ENCODE results near the gene DAAM2.

Gene DAAM2

DNA sequence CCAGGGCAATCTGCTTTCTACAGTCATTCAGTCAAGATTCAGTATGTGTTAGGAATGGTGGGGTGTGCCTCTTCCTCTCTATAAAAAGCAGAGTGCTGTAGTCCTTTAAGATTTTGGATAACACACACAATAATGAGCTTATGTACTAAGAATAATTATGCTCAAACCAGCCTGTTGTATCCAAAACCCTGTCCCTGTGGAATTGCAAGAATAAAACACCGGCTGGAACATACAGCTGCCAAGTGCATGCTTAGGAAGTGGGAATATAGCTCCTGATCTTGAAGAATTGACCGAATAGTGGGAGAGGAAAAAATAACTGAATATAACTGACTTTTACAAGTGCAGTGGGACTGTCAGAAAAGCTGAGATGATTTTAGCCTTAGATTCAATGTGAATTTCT lies 143.1 kb downstream of the DAAM2 start:
- Histone ChIP-seq H4K20me1 (ENCODE audit: insufficient read depth, low read length, poor library complexity, severe bottlenecking) (no peaks in the 10 kb centered on the region), H3K79me2 (ENCODE audit: insufficient read depth, low read length) (no peaks in the 10 kb centered on the region), H2AFZ (ENCODE audit: low read length) (no peak overlapping the region), H3K9ac (ENCODE audit: low read depth, low read length, poor library complexity, severe bottlenecking) (no peak overlapping the region), H3K4me1 (ENCODE audit: insufficient read depth, low read length, poor library complexity, severe bottlenecking) (no peaks in the 10 kb centered on the region), H3K27me3 (ENCODE audit: insufficient read depth, low read length, poor library complexity, severe bottlenecking) (no peaks in the 10 kb centered on the region), H3K36me3 (ENCODE audit: insufficient read depth, low read length) (no peaks in the 10 kb centered on the region), H3F3A (ENCODE audit: low read depth) (no peaks in the 10 kb centered on the region), H3K4me3 (ENCODE audit: low read length, poor library complexity, severe bottlenecking) (no peak overlapping the region), H3K4me2 (ENCODE audit: low read depth, low read length, poor library complexity, severe bottlenecking) (no peak overlapping the region), H3K9me3 (ENCODE audit: insufficient read depth, low read depth, low read length) (no peaks in the 10 kb centered on the region), H3K9me2 (replicated peaks; ENCODE audit: low read depth, low read length) (no peaks in the 10 kb centered on the region)
- no peak for TF ChIP-seq EZH2phosphoT487 (IDR thresholded peaks at IDR 0.05; ENCODE audit: borderline replicate concordance)
- TF ChIP-seq, protein P1, sequence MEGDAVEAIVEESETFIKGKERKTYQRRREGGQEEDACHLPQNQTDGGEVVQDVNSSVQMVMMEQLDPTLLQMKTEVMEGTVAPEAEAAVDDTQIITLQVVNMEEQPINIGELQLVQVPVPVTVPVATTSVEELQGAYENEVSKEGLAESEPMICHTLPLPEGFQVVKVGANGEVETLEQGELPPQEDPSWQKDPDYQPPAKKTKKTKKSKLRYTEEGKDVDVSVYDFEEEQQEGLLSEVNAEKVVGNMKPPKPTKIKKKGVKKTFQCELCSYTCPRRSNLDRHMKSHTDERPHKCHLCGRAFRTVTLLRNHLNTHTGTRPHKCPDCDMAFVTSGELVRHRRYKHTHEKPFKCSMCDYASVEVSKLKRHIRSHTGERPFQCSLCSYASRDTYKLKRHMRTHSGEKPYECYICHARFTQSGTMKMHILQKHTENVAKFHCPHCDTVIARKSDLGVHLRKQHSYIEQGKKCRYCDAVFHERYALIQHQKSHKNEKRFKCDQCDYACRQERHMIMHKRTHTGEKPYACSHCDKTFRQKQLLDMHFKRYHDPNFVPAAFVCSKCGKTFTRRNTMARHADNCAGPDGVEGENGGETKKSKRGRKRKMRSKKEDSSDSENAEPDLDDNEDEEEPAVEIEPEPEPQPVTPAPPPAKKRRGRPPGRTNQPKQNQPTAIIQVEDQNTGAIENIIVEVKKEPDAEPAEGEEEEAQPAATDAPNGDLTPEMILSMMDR (conservative IDR thresholded peaks at IDR 0.05; ENCODE audit: low read length): no peak

GRCh38 chr6:39936857-39937256 lies 144.7 kb downstream of the DAAM2 start:
- Histone ChIP-seq H3K4me1 (ENCODE audit: insufficient read depth, low read length, poor library complexity, severe bottlenecking) (peaks cover 7% of the 10 kb centered on the region), H3K4me2 (ENCODE audit: low read depth, low read length, poor library complexity, severe bottlenecking) (no peak overlapping the region), H3F3A (ENCODE audit: low read depth) (no peaks in the 10 kb centered on the region), H3K36me3 (ENCODE audit: insufficient read depth, low read length) (no peaks in the 10 kb centered on the region), H3K9me2 (replicated peaks; ENCODE audit: low read depth, low read length) (no peaks in the 10 kb centered on the region), H3K9me3 (ENCODE audit: insufficient read depth, low read depth, low read length) (no peaks in the 10 kb centered on the region), H3K79me2 (ENCODE audit: insufficient read depth, low read length) (no peaks in the 10 kb centered on the region), H3K4me3 (ENCODE audit: low read length, poor library complexity, severe bottlenecking) (no peak overlapping the region), H3K9ac (ENCODE audit: low read depth, low read length, poor library complexity, severe bottlenecking) (no peak overlapping the region), H4K20me1 (ENCODE audit: insufficient read depth, low read length, poor library complexity, severe bottlenecking) (no peaks in the 10 kb centered on the region), H2AFZ (ENCODE audit: low read length) (no peak overlapping the region), H3K27me3 (ENCODE audit: insufficient read depth, low read length, poor library complexity, severe bottlenecking) (no peaks in the 10 kb centered on the region)
- TF ChIP-seq, protein P1 (conservative IDR thresholded peaks at IDR 0.05; ENCODE audit: low read length): no peak
- no peak for TF ChIP-seq EZH2phosphoT487 (IDR thresholded peaks at IDR 0.05; ENCODE audit: borderline replicate concordance)

- H3K9me2 ChIP-seq (replicated peaks; ENCODE audit: low read depth, low read length): no peaks in the 10 kb centered on the region
- no peaks in the 10 kb centered on the region for H3K9me3 ChIP-seq (ENCODE audit: insufficient read depth, low read depth, low read length)
- no peak overlapping the region for H3K4me2 ChIP-seq (ENCODE audit: low read depth, low read length, poor library complexity, severe bottlenecking)
- H2AFZ ChIP-seq (ENCODE audit: low read length): no peak overlapping the region
- no peaks in the 10 kb centered on the region for H3F3A ChIP-seq (ENCODE audit: low read depth)
- TF ChIP-seq EZH2phosphoT487 (IDR thresholded peaks at IDR 0.05; ENCODE audit: borderline replicate concordance): no peak
- TF ChIP-seq, protein P1 (conservative IDR thresholded peaks at IDR 0.05; ENCODE audit: low read length): no peak
- H3K9ac ChIP-seq (ENCODE audit: low read depth, low read length, poor library complexity, severe bottlenecking): no peak overlapping the region
- H3K36me3 ChIP-seq (ENCODE audit: insufficient read depth, low read length): no peaks in the 10 kb centered on the region
- no peaks in the 10 kb centered on the region for H4K20me1 ChIP-seq (ENCODE audit: insufficient read depth, low read length, poor library complexity, severe bottlenecking)
- H3K27me3 ChIP-seq (ENCODE audit: insufficient read depth, low read length, poor library complexity, severe bottlenecking): no peaks in the 10 kb centered on the region
- H3K4me3 ChIP-seq (ENCODE audit: low read length, poor library complexity, severe bottlenecking): no peak overlapping the region
- H3K4me1 ChIP-seq (ENCODE audit: insufficient read depth, low read length, poor library complexity, severe bottlenecking): peaks cover 12% of the 10 kb centered on the region
- no peaks in the 10 kb centered on the region for H3K79me2 ChIP-seq (ENCODE audit: insufficient read depth, low read length)
Measured at GRCh38 chr6:39937686-39938333, 145.6 kb downstream of the DAAM2 start.

All from Loucy (cell line).